ENCODE results near the gene ZNF212.
"Not testable (repeated sequence)": the region's sequence is repeated elsewhere in the genome, so short reads cannot be mapped to it uniquely, and the experiment has no call there.

The ZNF212 gene

DNA sequence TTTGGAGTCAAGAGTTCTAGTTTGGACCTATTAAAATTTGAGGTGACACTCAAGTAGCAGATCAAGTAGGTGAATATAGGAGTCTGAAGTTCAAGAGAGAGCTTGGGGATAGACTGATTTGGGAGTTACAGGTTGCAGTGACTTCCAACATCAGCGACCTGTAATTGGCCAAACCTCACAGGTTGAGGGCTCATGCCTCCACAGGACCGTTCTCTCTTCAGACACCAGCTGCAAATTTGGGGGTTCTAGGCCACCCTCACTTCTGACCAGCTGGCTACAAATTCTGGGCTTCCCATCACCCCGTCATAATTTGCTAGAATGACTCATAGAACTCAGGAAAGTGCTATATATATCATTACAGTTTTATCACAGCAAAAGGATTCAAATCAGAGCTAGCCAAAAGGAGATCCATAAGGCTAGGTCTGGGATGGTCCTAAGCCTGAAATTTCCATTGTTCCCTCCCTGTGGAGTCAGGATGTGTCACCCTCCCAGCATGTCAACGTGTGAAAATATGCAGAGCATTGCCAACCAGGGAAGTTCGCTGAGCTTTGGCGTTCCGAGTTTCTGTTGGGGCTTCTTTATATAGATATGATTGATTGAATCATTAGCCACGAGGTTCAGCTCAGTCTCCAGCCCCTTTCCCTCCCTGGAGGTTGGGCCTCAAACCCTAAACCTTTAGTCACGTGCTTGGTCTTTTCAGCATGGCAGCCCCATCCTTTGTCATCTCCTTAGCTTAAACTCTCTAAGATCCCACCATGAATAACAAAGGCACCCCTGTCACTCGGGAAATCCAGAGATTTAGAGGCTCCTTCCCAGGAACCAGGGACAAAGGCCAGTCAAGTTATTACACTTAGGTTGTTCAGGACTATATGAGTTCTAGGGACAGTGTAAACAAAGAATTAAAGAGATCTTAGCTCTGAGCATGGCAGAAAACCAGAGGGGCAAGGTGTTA, 20.7 kb upstream of the ZNF212 start:
- FAIRE-seq (no peak), DNase-seq (ENCODE audit: extremely low spot score, insufficient read length, low read depth) (no peak)

DNA sequence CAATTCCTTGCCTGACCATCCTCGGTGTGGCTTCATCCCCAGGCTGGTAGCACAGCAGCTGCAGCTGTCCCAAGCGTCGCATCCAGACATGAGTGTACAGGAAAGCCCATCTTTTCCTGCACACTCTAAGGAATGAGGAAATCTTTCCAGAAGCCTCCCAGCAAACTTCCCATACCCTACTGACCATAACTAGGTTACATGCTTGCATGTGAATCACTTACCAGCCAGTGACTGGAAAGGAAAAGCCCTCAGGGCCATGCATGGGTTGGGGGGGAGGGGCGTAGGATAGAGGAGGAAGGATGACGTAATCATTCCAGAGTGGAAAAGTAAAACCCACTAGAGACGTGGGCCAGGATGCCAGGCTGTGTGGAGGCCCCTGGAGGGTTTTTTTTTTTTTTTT, 18.9 kb upstream of the ZNF212 start:
- DNase-seq (ENCODE audit: extremely low spot score, insufficient read length, low read depth) (no peak), FAIRE-seq (no peak)

DNA sequence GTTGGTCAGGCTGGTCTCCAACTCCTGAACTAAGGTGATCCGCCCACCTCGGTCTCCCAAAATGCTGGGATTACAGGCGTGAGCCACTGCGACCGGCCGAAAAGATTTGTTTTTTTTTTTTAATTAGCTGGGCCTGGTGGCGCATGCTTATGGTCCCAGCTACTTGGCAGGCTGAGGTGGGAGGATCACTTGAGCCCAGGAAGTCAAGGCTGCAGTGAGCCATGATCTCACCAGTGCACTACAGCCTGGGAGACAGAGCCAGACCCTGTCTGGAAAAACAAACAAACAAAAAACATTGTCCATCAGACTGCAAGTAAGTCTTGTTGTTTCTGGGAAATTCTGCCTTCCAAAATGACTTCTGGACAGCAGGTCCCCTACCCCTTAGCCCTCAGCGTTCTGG, 16.3 kb upstream of the ZNF212 start:
- DNase-seq (ENCODE audit: extremely low spot score, insufficient read length, low read depth) = no peak
- FAIRE-seq = no peak

DNA sequence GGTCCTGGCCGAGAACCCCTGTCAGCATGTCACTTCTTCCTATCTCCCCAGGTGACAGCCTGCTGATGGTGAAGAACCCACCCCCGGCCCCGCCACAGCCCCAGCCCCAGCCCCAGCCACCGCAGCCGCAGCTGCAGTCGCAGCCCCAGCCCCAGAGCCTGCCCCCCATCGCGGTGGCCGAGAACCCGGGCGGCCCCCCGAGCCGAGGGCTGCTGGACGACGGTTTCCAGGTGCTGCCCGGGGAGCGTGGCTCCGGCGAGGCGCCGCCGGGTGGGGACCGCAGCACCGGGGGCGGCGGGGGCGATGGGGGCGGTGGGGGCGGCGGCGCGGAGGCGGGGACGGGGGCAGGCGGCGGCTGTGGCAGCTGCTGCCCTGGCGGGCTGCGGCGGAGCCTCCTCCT, 15.7 kb upstream of the ZNF212 start:
- FAIRE-seq (no peak), DNase-seq (ENCODE audit: extremely low spot score, insufficient read length, low read depth) (no peak)

DNA sequence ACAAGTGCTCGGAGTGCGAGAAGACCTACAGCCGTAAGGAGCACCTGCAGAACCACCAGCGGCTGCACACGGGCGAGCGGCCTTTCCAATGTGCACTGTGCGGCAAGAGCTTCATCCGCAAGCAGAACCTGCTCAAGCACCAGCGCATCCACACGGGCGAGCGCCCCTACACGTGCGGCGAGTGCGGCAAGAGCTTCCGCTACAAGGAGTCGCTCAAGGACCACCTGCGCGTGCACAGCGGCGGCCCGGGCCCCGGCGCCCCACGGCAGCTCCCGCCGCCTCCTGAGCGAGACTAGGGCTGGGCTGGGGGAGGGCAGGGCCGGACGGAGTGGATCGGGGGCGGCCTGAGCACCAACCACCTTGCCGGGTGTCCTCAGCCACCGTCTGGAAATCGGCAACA, 15.1 kb upstream of the ZNF212 start:
- no peak for FAIRE-seq
- no peak for DNase-seq (ENCODE audit: extremely low spot score, insufficient read length, low read depth)

DNA sequence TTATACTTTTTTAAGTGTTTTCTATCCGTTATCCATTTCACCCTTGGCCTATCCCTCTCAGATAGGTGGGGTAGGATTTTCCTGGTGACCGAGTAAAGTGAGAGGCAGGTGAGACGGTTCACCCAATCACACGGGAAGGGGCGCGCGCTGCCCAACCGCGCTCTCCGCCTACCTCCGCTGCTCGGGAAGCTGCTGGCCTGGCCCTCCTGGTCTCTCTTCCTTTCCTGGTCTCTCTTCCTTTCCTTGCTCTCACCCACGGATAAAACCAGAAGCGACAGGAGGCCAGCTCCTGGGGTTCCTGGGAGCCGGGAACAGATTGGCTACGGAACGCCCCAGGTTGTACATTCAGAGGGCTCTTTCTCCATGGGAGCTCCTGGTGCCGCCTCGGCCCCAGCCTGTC, 14.3 kb upstream of the ZNF212 start:
- DNase-seq (ENCODE audit: extremely low spot score, insufficient read length, low read depth) (no peak), FAIRE-seq (no peak)

DNA sequence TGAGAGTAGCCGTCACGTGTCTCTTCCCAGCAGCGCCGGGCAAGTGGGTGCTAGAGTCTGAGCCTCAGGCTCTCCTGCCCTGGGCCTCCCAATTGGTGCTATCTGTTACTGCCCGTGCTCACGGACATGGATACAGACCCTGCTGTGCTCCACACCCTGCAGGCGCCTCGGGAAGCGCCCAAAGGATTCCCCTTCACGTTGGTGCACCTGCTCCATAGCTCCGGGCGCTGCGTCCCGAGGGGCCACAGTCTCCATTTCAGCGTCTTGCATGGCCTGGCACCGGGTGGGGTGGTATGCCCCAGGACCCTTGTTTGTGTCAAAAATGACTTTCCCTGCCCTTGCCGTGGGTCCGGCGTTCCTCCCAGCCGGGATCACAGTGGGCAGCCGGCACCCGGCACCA, 13.8 kb upstream of the ZNF212 start:
- DNase-seq (ENCODE audit: extremely low spot score, insufficient read length, low read depth) = no peak
- no peak for FAIRE-seq

DNA sequence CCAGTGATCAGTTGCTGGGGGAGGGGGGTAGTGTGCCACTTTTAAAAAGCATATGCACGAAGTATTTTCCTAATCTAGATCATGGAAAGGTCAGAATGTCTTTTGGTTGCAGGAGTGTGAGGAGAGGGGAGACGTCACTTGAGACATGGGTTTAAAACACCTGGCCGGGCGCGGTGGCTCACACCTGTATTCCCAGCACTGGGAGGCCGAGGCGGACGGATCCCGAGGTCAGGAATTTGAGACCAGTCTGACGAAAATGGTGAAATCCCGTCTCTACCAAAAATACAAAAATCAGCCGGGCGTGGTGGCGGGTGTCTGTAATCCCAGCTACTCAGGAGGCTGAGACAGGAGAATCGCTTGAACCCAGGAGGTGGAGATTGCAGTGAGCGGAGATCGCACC, 13.1 kb upstream of the ZNF212 start:
- not testable (repeated sequence) for FAIRE-seq

DNA sequence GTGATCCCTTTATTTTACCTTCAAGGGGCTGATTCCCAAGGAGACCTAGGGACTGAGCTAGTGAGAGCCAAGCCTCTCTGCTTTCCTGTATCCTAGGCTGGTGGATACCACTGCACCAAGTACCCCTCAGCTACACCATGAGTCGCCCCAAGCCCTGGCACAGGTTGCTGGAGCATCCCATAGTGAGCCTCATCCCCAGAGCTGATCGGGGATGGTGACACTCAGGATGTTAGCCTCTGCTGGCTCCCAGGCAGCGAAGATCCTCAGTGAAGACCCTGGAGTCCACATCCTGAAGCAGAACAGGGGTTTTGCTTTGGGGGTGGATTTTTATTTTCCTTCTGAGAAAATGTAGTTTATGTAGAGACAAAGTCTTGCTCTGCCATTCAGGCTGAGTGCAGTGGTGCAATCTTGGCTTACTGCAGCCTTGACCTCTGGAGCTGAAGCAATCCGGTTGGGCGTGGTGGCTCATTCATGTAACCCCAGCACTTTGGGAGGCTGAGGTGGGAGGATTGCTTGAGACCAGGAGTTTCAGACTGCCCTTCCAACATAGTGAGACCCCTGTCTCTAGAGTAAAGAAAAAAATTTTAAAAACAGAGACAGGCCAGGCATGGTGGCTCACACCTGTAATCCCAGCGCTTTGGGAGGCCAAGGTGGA, 12.5 kb upstream of the ZNF212 start:
- DNase-seq (ENCODE audit: extremely low spot score, insufficient read length, low read depth) (no peak), FAIRE-seq (no peak)

More for the DNA sequence above, 13.1 kb upstream of the ZNF212 start:
- DNase-seq (ENCODE audit: extremely low spot score, insufficient read length, low read depth) = not testable (repeated sequence)

DNA sequence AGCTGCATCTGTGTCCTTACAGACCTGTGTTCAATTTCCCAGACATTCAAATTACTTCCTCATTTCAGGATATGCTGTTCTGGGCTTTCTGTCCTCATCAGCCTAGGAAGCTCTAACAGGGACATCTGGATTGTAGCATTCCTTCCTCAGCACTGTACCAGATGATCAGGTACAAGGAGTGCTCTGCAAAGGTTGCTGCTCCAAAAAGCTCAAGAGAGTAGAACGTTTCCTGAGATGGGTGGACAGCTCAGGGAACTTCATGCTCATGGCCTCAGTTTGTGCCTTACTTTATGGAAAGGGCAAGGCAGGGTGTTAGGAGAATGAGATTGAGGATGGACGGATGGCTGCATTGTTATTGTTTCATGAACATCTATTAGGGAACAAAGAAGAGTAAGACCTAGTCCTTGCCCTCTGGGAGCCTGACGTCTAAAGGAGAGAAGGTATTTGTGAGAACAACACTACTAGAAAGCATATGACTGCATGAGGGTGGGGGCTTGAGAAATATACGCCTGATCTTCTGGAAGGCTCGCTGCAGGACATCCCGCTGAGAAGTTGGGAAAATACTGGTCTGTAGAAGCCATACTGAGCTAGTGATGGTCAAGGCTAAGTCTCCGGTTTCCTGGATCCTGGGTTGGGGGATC, 10.5 kb upstream of the ZNF212 start:
- FAIRE-seq (no peak), DNase-seq (ENCODE audit: extremely low spot score, insufficient read length, low read depth) (no peak)

DNA sequence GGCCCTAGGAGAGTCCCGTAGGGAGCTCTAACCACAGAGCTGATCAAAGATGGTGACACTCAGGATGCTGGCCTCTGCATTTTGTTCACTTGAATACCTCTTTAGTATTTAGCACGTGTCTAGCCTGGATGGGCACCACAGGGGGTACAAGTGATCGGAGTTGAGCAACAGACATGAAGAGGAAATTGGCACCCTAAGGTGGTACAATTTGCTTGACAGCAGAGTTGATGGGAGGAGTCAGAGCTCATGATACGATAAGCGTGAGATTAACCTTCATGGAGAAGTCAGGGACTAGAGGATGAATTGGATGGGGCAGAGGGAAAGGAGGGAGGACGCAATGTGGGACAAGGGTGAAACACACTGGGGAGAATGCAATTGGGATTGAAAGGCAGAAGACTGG, 9.9 kb upstream of the ZNF212 start:
- no peak for DNase-seq (ENCODE audit: extremely low spot score, insufficient read length, low read depth)
- FAIRE-seq = no peak

DNA sequence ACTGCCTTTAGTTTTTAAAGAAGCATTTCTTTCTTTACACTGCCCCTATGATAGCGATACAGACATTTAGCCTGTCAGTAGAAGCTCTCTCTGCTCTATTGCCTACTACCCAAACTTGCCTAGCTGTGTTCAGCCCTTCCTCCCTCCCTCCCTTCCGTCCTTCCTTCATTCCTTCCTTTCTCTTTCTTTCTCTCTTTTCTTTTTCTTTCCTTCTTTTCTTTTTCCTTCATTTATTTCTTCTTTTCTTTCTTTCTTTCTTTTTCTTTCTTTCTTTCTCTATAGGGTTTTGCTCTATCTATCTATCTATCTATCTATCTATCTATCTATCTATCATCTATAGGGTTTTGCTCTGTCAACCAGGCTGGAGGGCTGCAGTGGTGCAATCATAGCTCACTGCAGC, 7.1 kb upstream of the ZNF212 start:
- FAIRE-seq (no peak), DNase-seq (ENCODE audit: extremely low spot score, insufficient read length, low read depth) (no peak)

DNA sequence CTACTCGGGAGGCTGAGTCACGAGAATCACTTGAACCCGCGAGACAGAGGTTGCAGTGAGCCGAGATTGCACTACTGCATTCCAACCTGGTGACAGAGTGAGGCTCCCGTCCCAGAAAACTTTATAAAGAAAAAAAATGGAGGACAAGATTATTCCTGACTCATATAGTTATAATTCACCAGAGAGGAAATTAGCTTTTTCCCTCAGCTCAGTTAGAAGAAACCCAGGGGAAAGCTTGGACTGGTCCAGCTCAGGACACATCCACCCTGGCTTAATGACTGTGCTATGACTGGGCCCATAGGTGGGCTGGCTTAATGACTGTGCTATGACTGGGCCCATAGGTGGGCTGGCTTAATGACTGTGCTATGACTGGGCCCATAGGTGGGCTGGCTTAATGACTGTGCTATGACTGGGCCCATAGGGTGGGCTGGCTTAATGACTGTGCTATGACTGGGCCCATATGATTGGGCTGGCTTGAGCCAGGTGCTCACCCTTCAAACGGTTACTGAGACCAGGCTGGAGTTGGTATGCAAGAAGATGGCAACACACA, 5.7 kb upstream of the ZNF212 start:
- not testable (repeated sequence) for FAIRE-seq; DNase-seq (ENCODE audit: extremely low spot score, insufficient read length, low read depth)

DNA sequence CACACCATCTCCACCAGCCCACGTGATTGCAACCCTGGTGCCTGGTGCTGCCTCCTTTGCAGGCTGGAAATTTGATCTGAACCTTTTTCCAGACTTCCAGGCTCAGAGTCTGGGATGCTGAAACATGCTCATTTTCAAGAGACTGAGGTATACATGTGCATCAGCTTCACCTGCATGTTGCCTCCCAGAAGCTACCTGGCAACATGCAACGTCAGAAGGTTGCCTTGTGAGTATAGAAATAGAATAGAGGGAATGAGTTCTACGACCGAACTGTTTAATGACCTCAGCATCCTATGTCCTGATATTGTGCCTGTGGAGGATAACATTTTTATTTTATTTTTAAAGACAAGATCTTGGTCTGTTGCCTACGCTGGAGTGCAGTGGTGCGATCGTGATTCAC, 1.9 kb upstream of the ZNF212 start:
- no peak for FAIRE-seq
- DNase-seq (ENCODE audit: extremely low spot score, insufficient read length, low read depth) = no peak

DNA sequence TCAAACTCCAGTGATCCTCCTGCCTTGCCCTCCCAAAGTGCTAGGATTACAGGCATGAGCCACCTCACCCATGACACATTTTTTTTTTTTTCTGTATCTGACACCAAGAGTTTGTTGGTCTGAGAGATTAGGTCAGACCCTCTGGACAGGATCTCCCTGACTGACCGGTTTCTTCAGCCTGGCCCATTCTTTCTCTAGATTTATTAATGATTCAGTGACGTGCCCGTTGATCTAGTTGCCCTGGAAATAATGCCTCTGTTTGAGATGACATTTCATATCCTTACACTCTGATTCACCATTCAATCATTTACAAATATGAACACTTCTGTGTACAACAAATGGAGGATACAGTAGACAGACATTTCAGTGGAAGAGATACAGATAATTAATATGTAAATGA, 1.4 kb upstream of the ZNF212 start:
- FAIRE-seq (no peak), DNase-seq (ENCODE audit: extremely low spot score, insufficient read length, low read depth) (no peak)

DNA sequence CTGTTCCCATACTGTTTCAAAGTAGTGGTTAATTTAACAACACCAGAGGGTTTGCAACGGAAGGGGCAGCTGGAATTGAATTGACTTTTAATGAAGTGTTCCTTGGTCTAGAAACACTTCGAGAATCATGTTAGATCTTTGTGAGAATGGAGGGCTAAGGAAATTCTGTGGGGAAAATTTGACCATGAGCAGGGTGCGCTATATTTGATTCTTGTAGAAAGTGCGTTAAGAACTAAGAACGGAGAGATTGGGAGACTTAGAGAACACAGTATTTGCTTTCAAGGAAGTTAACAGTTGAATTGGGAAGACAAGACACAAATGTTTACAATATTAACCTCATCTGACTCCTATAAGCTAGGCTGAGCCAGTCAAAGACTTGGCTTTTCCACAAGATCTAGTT, 1.2 kb downstream of the ZNF212 start:
- DNase-seq (ENCODE audit: extremely low spot score, insufficient read length, low read depth) = no peak
- no peak for FAIRE-seq

DNA sequence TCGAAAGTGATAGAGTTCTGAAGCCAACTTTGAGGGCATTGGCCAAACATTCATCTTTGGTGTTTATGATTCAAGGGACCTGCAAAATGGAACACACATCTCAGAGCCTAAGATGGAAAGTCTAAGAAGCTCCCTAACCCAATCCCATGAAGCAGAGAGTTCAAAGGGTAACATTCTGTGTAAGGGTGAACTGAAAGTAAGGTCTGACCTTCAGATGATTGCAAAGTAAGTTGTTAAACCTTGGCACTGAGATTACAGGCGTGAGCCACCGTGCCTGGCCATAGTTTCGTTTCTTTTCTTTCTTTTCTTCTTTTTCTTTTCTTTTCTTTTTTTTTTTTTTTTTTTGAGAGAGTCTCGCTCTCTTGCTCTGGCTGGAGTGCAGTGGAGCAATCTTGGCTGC, 2.2 kb downstream of the ZNF212 start:
- DNase-seq (ENCODE audit: extremely low spot score, insufficient read length, low read depth) (no peak), FAIRE-seq (no peak)

DNA sequence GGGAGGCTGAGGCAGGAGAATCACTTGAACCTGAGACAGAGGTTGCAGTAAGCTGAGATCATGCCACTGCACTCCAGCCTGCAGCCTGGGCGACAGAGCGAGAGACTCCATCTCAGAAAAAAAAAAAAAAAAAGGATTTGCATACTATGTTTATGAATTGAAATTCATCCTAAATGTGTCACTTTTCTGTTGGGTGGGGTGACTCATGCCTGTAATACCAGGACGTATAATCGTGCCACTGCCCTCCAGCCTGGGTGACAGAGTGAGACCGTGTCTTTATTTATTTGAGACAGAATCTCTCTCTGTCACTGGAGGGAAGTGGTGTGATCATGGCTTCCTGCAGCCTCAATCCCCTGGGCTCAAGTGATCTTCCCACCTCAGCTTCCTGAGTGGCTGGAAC, 5.8 kb downstream of the ZNF212 start:
- DNase-seq (ENCODE audit: extremely low spot score, insufficient read length, low read depth) (no peak), FAIRE-seq (peak; percentile 62)

DNA sequence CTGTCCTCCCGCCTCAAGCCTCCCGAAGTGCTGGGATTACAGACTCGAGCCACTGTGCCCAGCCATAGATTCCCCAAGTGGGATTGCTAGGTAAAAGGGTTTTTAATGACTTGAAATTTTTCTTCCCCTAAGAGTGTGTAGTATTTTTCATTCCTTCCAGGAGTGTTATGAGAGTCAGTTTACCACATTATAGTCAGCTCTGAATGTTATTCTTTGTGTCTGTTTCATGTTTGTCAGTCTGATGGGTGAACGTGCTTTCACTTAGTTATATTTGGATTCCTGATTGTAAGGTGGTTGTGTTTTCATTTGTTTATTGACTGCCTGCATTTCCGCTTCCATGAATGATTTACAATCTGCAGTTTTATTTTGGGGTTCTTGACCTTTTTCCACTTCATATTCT, 6.3 kb downstream of the ZNF212 start:
- DNase-seq (ENCODE audit: extremely low spot score, insufficient read length, low read depth) = no peak
- no peak for FAIRE-seq

DNA sequence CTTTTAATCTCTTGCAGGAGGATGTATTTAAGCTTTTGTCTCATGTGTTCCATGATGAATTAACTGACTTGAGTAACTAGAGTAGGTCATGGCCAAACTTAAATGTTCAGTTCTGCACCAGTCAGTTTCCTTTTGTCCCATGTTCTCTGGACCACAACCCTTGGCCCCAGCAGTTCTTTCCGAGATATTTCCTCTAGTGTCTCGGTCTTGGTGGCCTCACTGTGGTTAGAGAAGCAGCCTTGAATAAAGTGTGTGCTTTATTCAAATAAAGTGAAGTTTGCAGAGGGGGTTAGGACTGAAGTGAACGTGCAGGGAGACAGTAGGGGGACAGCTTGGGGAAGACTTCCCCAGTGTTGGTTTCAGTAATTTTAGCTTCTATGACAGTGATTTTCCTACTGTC, 9.3 kb downstream of the ZNF212 start:
- no peak for FAIRE-seq
- no peak for DNase-seq (ENCODE audit: extremely low spot score, insufficient read length, low read depth)

DNA sequence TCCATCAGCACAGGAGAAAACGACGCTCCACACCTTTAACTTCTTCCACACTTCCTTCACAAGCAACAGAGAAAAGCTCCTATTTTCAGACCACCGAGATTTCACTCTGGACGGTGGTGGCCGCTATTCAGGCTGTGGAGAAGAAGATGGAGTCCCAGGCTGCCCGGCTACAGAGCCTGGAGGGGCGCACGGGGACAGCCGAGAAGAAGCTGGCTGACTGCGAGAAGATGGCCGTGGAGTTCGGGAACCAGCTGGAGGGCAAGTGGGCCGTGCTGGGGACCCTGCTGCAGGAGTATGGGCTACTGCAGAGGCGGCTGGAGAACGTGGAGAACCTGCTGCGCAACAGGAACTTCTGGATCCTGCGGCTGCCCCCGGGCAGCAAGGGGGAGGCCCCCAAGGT, 10.7 kb downstream of the ZNF212 start:
- not testable (repeated sequence) for FAIRE-seq; DNase-seq (ENCODE audit: extremely low spot score, insufficient read length, low read depth)
